ENCODE measurements around the gene KRR1.
A peak's percentile ranks its signal among the peaks of the same experiment; 100 is the strongest.

The KRR1 gene

DNA sequence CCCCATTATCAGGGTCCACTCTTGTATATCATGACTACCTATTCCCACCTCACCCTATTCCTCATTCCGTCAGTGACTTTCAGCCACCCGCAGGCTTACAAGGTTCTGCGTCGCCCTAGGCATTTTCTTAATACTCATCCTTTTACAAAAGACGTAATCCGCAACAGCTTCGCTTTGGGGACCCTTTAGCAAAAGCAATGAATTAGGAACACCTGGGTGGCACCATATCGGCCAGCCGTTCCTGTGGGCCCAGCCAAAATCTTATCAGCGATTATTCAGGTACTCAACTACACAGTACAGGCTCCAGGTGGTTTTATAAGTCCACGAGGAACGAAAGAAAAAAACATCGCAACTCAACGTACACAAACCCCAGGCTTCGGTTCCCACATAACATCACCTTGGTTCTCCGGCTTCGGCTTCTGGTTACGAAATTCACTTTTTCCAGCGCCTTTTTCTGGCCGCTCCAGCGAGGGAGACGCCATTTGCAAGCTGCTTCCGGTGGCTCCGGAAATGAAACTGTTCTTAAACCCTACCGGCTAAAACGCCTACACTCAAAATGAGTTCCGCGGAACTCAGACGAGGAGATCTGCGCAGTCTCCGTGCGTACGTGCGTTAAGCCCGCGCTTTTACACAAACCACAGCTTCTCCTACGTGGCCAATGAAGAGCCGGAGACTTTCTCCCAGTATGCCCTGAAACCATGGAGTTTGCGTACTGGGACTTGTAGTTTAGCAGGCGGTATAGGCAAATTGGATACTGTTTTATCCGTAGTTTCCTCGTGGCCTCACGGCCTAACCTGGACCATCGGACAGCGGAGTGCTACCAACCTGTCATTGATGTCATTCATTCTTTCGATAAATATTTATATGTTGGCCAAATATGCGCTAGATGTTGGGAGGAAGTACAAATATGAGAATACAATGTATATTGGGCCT lies at the start of gene KRR1:
Gene KRR1 (minus strand): TSS at position 494 of the 933 bp plus-strand sequence. CDS start 12 bp downstream, at position 482.
- DNase-seq (ENCODE audit: low read depth), result peak; percentile 88

DNA sequence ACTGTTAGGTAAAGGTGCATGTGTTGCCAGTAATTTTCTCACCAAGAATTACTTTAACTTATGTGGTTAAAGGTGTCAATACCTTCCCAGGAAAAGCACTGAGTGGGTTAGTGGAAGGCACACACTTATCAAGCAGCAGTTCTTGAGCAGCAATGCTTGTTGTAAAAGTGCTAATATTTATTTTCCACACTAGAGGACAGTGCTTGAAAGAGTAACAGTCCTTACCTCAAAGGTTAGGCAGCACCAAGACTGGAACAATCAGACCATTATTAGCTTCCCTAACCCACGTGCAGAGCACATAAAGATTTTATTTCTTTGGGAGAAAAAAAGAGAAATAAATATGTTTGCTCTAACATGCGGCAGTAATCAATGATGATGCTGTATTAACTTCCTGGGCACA lies 48.8 kb upstream of the KRR1 start:
- DNase-seq (ENCODE audit: low read depth), result no peak

DNA sequence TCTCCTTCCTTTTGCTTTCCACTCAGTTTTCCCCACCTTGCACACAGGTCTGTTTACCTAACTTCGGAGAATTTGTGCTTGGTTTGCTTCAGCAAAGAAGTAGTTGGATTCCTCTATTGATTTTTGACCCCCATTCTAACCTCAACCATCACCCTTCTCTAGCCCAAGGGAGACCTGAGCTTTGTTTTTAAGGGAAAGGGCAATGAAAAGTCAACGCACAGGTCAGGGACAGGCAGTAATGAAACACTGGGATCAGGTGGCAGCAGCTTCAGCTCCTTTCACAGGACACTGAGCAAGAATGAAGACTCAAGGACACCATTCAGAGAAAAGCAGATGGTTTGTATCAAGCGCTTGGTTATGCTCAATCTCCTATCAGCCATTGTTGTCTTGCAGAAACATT lies 46.9 kb upstream of the KRR1 start:
- no peak for DNase-seq (ENCODE audit: low read depth)

DNA sequence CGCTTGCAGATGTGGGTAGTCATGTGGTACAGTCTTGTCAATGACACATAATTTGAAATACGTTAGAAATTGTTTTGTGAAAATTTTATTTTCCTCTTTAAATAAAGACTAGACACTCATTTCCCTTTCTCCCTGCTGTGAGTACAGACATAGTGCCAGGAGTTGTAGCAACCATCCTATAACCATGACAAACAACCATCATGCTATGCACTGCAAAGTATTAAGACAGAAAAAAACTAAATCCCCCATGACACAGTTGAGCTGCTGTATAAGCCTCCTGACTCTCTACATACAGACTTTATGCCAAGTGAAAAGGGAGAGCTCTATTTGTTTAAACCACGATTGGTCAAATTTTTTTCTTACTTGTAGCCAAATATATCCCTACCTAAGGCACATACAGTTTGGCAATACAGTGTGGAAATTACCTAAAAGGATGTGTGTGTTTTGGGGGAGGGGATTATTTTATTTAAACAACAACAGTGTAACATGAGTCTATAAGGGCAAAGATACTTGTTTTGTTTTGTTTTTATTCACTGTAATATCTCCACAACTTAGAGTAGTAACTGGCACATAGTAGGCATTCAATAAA lies 45.0 kb upstream of the KRR1 start:
- no peak for DNase-seq (ENCODE audit: low read depth)

DNA sequence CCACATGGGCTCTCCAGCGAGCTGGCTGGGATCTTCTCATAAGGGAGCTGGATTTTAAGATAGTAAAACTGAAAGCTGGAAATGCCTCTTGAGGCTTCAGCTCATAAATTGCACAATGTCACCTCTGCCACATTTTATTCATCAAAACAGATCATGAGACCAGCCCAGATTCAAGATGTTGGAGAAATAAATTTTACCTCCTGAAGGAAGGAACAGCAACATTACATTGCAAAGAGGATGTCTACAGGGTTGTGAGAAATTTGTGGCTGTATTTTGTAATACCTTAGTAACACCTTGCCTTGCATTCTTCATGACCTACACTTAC lies 43.1 kb upstream of the KRR1 start:
- no peak for DNase-seq (ENCODE audit: low read depth)

DNA sequence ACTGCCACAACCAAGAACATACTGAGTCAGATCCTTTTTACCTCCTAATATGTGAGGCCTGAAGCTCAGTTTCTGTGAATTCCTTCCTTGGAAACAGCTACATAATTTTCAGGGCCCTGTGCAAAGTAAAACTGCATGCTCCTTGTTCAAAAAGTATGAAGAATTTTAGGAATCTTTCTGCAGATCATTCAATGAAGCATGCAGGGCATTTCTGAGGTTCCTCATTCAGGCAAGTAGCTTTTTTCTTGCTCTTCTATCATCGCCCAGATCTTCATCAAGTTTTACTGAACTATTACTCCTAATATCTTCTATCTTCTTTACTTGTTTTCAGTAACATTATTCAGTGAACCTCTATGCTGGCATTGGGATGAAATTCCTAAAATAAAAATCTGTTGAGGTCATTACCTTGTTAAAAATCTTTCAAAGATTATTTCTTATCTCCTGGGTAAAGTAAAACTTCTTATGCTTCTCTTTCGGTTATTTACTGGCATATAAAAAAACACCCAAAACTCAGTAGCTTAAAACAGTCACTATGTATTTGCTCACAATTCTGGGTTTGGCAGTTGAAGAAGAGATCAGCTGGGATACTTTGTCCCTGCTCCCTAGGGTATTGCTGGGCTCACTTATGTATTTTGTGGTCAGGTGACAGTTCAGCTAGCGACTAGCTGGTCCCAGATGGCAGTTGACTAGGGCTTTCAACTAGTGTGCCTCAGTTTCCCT lies 42.6 kb upstream of the KRR1 start:
- DNase-seq (ENCODE audit: low read depth), result no peak

DNA sequence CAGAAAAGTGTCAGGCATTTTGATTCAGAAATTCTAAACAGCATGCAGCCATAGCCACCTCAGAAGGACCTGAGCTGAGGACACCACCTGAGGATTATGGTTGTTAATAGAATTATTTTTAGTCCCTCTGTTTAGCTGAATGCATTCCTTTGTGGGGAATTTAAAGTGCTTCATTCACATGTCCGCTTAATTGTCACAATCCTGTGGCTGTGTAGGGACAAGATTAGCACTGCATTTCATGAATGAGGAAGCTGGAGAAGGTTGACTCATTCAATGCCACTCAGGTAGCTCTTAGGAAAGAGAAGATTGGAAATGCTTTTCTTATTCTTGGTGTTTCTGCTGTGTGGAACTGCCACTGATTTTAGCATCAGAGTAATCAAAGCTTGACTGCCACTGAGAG lies 42.0 kb upstream of the KRR1 start:
- no peak for DNase-seq (ENCODE audit: low read depth)

DNA sequence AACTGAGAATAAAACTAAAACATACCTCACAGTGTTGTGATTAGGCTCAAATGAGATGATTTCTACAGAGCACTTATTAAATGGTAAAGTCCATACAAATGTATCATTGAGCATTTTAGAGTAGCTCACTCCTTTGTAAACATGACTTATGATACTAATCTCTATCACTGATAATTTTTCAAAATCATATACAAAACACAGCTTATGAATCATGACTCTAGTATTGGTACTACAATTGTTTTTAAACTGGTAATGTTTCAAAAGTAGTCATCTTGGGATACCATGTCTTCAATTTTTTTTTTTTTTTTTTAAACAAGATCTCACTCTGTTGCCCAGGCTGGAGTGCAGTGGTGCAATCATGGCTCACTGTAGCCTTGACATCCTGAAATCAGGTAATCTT lies 40.1 kb upstream of the KRR1 start:
- no peak for DNase-seq (ENCODE audit: low read depth)

DNA sequence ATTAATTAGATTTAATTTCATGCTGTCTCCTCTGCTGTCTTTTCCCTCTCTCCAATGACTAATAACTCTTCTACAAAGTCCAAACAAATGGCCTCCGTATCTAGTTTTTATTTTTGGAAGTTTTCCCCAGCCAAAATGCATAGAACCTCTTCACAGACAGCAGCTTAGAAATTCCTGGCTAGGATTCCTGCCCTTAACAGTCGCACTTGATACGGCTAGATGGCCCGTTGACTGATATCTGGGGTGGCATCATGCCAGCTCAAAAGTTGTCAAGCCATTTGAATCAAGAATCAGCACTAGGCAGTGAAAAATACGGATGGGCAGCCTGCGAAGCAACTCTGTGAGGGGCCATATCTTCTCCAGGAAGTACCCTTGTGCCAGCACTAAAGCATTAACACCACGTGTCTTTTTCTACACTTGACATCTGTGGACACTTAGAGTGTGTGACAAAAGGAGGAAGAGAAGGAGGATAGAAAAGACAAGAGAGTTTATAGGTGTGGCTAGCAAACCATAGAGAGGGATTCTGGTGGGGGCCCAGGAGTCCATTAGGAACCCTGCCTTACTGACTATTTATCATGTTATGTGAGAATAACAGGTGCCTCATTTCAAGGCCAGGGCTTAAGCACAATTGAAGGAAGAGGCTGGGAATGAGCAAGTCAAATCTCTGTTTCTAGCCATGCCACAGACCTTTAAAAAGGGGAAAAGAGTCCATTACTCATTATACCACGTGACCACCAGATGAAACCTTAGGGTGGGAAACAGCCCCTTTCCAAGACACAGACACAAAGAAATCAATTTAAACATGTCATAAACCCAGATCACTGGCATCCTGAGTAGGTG lies 39.2 kb upstream of the KRR1 start:
- DNase-seq (ENCODE audit: low read depth), result no peak

DNA sequence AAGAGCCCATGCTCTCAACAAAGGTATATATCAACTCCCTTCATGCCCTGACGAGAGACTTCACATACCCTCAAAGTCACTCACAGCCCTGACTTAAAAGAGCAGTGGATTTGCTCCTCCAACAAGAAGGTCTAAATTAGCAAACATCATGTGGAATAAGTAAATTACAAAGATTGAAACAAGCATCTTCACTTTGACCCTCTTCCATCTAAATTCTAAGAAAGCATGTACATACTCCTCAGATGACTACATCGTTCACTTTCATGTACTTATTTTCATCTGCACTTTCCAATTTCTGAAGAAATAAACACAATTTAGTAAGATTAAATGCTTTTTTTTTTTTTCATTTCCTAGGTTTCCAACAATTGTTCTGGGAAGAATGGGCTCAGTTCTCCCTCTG lies 38.6 kb upstream of the KRR1 start:
- DNase-seq (ENCODE audit: low read depth), result no peak

DNA sequence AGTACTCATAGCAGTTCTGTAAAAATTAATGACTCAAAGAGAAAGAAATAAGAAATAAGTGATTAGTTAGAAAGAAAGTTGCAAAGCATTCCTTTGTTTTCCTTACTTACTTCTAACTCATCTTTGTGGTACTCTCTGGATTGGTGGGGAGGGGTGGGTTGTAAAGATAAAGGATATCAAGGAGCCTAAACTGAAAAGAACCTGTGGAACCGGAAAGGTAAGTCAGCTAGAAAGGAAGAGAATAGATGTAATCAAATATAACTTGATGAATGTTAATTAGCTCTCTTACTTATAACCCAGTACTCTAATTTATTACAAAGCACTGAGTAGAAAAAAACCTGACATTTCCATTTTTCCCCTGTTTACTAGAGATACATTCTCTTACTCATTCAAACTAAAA lies 37.5 kb upstream of the KRR1 start:
- no peak for DNase-seq (ENCODE audit: low read depth)

DNA sequence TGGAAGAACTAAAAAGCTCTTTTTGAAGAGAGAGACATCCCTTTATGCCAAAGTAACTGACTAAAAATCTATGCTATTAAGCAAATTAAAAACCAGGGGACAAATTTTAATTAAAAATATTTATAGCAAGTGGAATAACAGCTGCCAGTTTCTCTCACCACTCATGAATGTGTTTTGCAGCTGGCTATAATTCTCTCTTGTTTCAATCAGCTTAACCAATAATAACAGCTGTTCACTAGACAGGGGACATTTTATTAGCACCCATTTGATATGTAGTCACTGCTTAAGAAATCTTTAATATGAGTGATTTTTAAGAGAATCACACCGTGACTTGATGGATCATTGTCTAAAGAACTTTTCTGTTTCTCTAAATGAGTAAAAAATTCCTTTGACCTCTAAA lies 34.2 kb upstream of the KRR1 start:
- no peak for DNase-seq (ENCODE audit: low read depth)

DNA sequence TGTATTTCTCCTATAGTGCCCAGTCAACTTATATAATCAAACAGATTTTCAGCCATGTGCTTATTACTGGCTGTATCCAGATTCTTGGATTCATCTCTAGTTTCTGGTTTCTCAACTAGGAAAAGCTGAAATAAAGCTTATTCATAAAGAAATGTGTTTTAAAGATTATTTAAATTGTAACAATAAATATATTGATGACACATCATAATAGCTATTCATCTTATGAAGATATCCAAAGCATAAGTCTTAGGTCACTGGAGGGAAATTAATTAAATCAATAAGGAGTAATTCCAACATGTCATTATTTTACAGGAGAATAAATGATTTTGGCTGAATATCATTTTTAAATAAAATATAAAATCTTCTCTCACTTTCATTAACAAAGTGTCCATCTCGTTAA lies 32.1 kb upstream of the KRR1 start:
- no peak for DNase-seq (ENCODE audit: low read depth)

DNA sequence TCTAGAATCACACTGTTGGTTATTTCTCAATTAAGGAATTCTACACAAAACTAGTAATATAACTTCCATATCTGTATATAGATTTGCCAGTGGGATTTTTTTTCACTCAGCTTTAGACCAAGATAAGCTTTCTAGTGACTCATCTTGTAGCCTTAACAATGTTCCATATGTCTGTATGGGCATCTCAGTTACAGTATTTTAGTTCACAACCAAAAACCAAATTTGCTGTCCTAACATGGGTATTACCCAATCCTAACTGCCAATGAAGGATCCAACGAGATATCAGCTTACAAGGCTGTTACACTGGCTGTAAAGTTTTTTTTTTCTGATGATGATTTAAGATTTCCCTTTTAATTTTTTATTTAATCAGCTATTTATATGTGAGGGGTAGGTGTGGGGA lies 31.5 kb upstream of the KRR1 start:
- no peak for DNase-seq (ENCODE audit: low read depth)

DNA sequence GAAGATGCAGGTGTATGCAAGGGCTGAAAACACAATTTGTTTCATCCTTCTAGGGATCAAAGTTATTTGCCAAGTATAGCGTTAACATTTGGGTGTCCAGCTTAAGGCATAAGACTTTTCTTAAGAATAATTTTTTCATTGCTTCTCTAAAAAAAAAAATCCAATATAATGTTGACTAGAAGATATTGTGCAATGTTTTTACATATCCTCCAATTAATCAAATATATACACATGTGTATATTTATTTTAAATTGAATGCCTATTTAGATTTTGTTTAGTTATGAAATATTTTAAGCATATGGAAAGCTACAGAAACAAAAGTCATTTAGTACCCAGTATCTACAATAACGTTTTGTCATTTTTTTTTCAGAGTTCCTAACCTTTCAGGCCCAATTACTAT lies 28.5 kb upstream of the KRR1 start:
- no peak for DNase-seq (ENCODE audit: low read depth)

DNA sequence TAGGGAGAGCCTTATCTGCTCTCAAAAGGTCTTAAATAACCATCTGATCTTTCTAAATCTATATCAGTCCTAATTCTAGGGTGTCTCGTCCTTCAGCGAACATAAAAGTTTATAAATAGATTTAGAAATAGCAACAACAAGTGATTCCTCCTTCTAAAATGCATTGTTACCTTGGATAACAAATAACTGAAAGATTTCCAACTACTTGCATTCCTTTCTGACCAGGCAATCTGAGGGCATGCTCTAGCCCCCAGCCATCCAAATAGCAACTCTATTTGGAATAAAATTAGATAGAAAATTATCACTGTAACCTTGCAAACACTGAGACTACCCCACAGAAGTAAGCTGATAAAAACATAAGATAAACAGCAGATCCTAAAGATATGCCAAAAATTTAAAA lies 21.8 kb upstream of the KRR1 start:
- no peak for DNase-seq (ENCODE audit: low read depth)

DNA sequence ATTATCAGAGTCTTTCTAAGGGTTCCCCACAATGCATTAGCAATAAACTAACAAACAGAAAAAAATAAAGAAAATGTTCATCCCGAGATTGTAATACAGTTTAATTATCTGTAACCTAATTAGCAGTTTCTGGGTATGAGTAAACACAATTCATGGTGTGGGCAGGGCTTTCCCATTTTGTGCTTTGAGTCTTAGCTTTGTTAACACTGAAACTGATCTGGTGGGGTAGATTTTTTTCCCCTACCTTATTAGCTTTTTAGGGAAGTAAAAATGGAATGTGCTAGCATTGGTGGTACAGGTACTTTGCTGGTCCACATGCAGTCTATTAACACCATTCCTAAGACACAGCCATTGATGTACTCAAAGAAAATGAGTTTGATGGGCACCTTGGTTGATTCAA lies 18.4 kb upstream of the KRR1 start:
- DNase-seq (ENCODE audit: low read depth), result no peak

DNA sequence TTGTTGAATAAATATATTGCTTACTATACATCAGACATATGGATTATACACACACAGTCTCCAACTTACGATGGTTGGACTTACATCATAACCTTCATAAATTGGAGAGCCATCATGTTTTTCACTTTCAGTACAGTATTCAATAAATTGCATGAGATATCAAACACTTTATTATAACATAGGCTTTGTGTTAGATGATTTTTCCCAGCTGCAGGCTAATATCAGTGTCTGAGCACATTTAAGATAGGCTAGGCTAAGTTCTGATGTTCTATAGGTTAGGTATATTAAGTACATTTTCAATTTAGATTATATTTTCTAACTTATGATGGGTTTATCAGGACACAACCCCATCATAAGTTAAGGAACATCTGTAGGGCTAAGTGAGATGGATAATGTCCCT lies 17.9 kb upstream of the KRR1 start:
- DNase-seq (ENCODE audit: low read depth), result no peak

DNA sequence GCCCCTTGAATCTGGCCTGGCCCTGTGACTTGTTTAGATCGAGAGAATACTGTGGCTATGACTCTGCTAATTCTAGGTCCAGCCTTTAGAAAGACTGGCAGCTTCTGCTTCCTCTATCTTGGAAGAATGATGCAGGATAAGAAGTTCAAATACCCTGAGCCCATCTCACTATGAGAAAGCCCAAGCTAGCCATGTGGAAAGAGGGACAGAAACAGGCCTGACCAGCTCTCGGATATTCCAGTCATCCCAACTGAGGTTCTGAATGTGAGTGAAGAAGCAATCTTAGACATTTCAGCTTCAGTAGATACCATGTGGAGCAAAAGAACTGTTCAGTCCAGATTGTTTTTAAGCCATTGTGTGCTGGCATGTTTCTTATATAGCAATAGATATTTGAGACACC lies 17.3 kb upstream of the KRR1 start:
- DNase-seq (ENCODE audit: low read depth), result no peak

DNA sequence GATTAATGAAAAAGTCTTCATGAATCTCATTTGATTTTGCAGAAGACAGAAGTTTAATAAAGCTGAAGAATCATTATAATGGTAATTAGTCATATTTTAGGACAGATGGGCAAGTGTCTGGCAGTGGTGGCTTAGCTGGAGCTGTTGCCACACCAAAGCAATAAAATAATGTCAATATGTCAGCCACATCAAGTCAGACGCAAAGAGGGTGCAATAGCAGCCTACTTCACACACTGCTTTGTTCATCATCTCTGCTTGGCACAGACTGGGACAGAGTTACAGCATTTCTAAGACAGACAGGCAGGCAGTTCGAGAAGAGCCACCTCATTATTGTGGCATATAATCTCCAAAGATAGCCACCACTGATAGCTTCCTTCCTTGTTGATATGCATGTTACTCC lies 16.9 kb upstream of the KRR1 start:
- DNase-seq (ENCODE audit: low read depth), result no peak

DNA sequence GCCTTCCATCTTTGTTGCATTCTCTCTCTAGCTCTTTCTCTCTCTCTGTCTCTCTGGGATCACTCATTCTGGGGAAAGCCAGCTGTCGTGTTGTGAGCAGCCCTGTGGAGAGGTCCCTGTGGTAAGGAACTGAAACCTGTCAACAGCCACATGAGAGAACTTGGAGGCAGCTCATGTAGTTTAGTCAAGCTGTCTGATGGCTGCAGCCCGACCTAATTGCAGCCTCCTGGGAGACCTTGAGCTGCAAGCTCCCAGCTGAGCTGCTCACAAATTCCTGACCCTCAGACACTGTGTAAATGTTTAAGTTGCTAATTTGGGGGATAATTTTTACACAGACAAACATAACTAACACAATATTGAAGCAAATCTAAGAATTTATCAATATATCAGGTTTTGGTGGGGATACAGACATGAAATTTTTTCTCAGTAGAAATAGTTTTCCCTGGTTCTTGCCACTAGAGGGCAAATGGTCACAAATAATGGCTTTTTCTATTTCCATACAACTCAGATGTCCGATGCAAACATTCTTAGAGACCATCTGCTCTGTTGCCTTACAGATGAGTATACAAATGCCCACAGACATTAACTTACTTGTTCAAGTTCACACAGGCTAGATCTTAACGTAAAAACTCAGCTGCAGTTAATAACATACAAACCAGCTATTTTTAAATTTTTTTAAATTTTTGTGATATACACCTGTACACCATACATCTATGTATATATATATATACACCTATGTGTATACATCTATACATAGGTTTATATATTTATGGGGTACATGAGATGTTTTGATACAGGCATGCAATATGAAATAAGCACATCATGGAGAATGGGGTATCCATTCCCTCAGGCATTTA lies 15.5 kb upstream of the KRR1 start:
- DNase-seq (ENCODE audit: low read depth), result no peak

Data from stimulated activated CD4-positive, alpha-beta T cell treated with anti-CD3 and anti-CD28 coated beads, Interleukin-2, amount 100 ng/mL, for 4 hours (primary cell).